HEK293 (cell line): ENCODE data around the gene HOXD9.

ENCODE experiments used
- CTCF ChIA-PET: fragments of 350-600 bp; formaldehyde crosslinking; extraction: SDS; loops from one replicate; lab custom pipeline; 2021; ENCODE audit warnings: antibody characterized with exemption; lab: Yijun Ruan, JAX
- POLR2A ChIA-PET: fragments of 300-600 bp; formaldehyde crosslinking; extraction: SDS; loops from one replicate; lab custom pipeline; 2020; ENCODE audit warnings: antibody characterized with exemption, inconsistent platforms; lab: Yijun Ruan, JAX
- H3K27ac ChIP-seq: fragments of 200-500 bp; sonication (Bioruptor generic); 2 replicates; pipeline ENCODE4 v1.5.1; 2014; ENCODE audit warnings: low read depth, low read length, control low read depth, inconsistent platforms; ENCODE audit errors: extremely low read depth
- H3K36me3 ChIP-seq, 2 experiments: fragments of 200-500 bp in 1 of 2; sonication (Bioruptor generic) in 1 of 2; 1 replicate in 1 of 2; 2 replicates in 1 of 2; pipeline ENCODE4 v1.5.1; 2014 to 2017; ENCODE audit warnings: inconsistent platforms in 2 of 2, low read length in 2 of 2; ENCODE audit not compliant: control insufficient read depth in 2 of 2, insufficient read depth in 1 of 2
- H3K4me1 ChIP-seq: fragments of 200-500 bp; sonication (Bioruptor generic); 2 replicates; pipeline ENCODE4 v1.5.1; 2014; ENCODE audit warnings: mild to moderate bottlenecking, low read length, inconsistent platforms; ENCODE audit not compliant: control insufficient read depth, insufficient read depth
- H3K4me3 ChIP-seq: 2 replicates; pipeline ENCODE4 v1.5.1; 2011; ENCODE audit warnings: low read depth, mild to moderate bottlenecking, control low read depth, low read length, moderate library complexity
- H3K9me3 ChIP-seq: fragments of 200-500 bp; sonication (Bioruptor generic); 2 replicates; pipeline ENCODE4 v1.5.1; 2014; ENCODE audit warnings: low read depth, low read length, inconsistent platforms; ENCODE audit not compliant: control insufficient read depth, insufficient read depth
- HOXA7 ChIP-seq: sonication (generic); formaldehyde crosslinking; IDR thresholded peaks from 2 replicates; pipeline ENCODE4 v1.8.1; 2022; ENCODE audit warnings: missing genetic modification reagents, borderline replicate concordance
- MEIS1 ChIP-seq: sonication (generic); formaldehyde crosslinking; IDR thresholded peaks from 2 replicates; pipeline ENCODE4 v1.8.1; 2022; ENCODE audit warnings: missing genetic modification reagents, mild to moderate bottlenecking, borderline replicate concordance
- OSR2 ChIP-seq: fragments of 450-650 bp; formaldehyde crosslinking; IDR thresholded peaks from 2 replicates; pipeline ENCODE4 v1.5.1; 2016; ENCODE audit warnings: missing biosample characterization, missing genetic modification characterization
- OVOL3 ChIP-seq: fragments of 450-650 bp; formaldehyde crosslinking; IDR thresholded peaks from 2 replicates; pipeline ENCODE4 v1.5.1; 2016; ENCODE audit warnings: missing biosample characterization, missing genetic modification characterization
- REPIN1 ChIP-seq: fragments of 450-650 bp; formaldehyde crosslinking; IDR thresholded peaks from 2 replicates; pipeline ENCODE4 v1.5.1; 2017; ENCODE audit warnings: missing biosample characterization, missing genetic modification characterization, low read depth
- SALL2 ChIP-seq: fragments of 450-650 bp; formaldehyde crosslinking; IDR thresholded peaks from 2 replicates; pipeline ENCODE4 v1.5.0; 2017; ENCODE audit warnings: missing biosample characterization, mild to moderate bottlenecking, missing genetic modification characterization, borderline replicate concordance
- SP2 ChIP-seq: fragments of 450-650 bp; formaldehyde crosslinking; IDR thresholded peaks from 2 replicates; pipeline ENCODE4 v1.5.1; 2016; ENCODE audit warnings: missing biosample characterization, missing genetic modification characterization
- TCF7L2 ChIP-seq: IDR thresholded peaks from 2 replicates; pipeline ENCODE4 v1.6.1; 2011; ENCODE audit warnings: low read depth, mild to moderate bottlenecking, inconsistent platforms, low read length, moderate library complexity, borderline replicate concordance
- WT1 ChIP-seq: fragments of 450-650 bp; formaldehyde crosslinking; IDR thresholded peaks from 2 replicates; pipeline ENCODE4 v1.5.1; 2016; ENCODE audit warnings: missing biosample characterization, missing genetic modification characterization
- ZNF2 ChIP-seq: fragments of 450-650 bp; formaldehyde crosslinking; IDR thresholded peaks from 2 replicates; pipeline ENCODE4 v1.5.1; 2016; ENCODE audit warnings: missing biosample characterization, missing genetic modification characterization
- ZNF221 ChIP-seq: fragments of 450-650 bp; formaldehyde crosslinking; IDR thresholded peaks from 2 replicates; pipeline ENCODE4 v1.5.1; 2017; ENCODE audit warnings: missing biosample characterization, missing genetic modification characterization, borderline replicate concordance
- ZNF341 ChIP-seq: fragments of 450-650 bp; formaldehyde crosslinking; IDR thresholded peaks from 2 replicates; pipeline ENCODE4; 2016; ENCODE audit warnings: low read depth, missing biosample characterization, missing genetic modification characterization
- ZNF354C ChIP-seq: fragments of 450-650 bp; formaldehyde crosslinking; IDR thresholded peaks from 2 replicates; pipeline ENCODE4 v1.5.1; 2016; ENCODE audit warnings: missing biosample characterization, missing genetic modification characterization, low read depth, borderline replicate concordance
- ZNF510 ChIP-seq: fragments of 450-650 bp; formaldehyde crosslinking; IDR thresholded peaks from 2 replicates; pipeline ENCODE4 v1.5.1; 2018; ENCODE audit warnings: mild to moderate bottlenecking, missing genetic modification characterization, missing biosample characterization; ENCODE audit not compliant: insufficient replicate concordance
- ZNF521 ChIP-seq: fragments of 450-650 bp; formaldehyde crosslinking; IDR thresholded peaks from 2 replicates; pipeline ENCODE4 v1.5.1; 2017; ENCODE audit warnings: missing biosample characterization, mild to moderate bottlenecking, missing genetic modification characterization
- ZNF549 ChIP-seq: fragments of 450-650 bp; IDR thresholded peaks from 2 replicates; pipeline ENCODE4 v1.5.1; 2018; ENCODE audit warnings: missing biosample characterization, missing genetic modification characterization, mild to moderate bottlenecking, inconsistent platforms, moderate library complexity
- ZNF785 ChIP-seq: fragments of 450-650 bp; formaldehyde crosslinking; IDR thresholded peaks from 2 replicates; pipeline ENCODE4 v1.5.1; 2016; ENCODE audit warnings: missing biosample characterization, missing genetic modification characterization
- TF ChIP-seq, protein P1 (sequence below): fragments of 450-650 bp; IDR thresholded peaks from 2 replicates; pipeline ENCODE4 v1.5.1; 2018; ENCODE audit warnings: missing biosample characterization, missing genetic modification characterization
- TF ChIP-seq, protein P2 (sequence below): fragments of 450-650 bp; formaldehyde crosslinking; IDR thresholded peaks from 2 replicates; pipeline ENCODE4 v1.5.1; 2017; ENCODE audit warnings: missing biosample characterization, missing genetic modification characterization
- TF ChIP-seq, protein P3 (sequence below): fragments of 450-650 bp; formaldehyde crosslinking; IDR thresholded peaks from 2 replicates; pipeline ENCODE4 v1.5.1; 2016; ENCODE audit warnings: missing biosample characterization, missing genetic modification characterization
- TF ChIP-seq, protein P4 (sequence below): fragments of 450-650 bp; formaldehyde crosslinking; IDR thresholded peaks from 2 replicates; pipeline ENCODE4 v1.5.1; 2016; ENCODE audit warnings: missing biosample characterization, missing genetic modification characterization, borderline replicate concordance

HOXD9 gene

GRCh38 chr2:176146101-176146500, 23.6 kb downstream of the HOXD9 start (continued):
- no peak for TF ChIP-seq ZNF785 (tag by site-specific recombination)
- peak; percentile 46 for TF ChIP-seq ZNF341 (tag by site-specific recombination)
- TF ChIP-seq, all 188 proteins: peak for 21

DNA sequence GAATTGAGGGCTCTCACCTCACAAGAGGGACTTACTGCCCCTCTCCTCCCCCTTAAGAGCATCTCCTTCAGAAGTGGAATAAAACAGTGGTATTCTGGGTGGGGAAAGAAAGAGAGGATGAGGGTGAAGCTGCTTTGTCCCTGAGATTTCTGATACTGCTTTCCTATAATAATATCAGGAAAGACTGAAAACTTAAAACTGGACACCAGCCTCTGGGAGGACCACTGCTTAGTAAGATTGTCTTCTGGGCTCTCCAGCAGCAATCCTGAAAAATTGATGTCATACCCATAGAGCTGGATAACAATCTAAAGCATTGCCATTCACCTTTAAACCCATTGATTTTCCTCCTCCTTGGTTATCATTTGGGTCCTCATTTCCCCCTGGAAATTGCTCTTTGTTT, 24.1 kb downstream of the HOXD9 start:
- ChIA-PET CTCF (no interaction called here), POLR2A (no interaction called here)
- TF ChIP-seq OSR2 (tag by site-specific recombination), result no peak
- no peak for TF ChIP-seq OVOL3 (tag by site-specific recombination)
- no peak for TF ChIP-seq TCF7L2
- TF ChIP-seq REPIN1 (tag by site-specific recombination), result no peak
- TF ChIP-seq, protein P1, sequence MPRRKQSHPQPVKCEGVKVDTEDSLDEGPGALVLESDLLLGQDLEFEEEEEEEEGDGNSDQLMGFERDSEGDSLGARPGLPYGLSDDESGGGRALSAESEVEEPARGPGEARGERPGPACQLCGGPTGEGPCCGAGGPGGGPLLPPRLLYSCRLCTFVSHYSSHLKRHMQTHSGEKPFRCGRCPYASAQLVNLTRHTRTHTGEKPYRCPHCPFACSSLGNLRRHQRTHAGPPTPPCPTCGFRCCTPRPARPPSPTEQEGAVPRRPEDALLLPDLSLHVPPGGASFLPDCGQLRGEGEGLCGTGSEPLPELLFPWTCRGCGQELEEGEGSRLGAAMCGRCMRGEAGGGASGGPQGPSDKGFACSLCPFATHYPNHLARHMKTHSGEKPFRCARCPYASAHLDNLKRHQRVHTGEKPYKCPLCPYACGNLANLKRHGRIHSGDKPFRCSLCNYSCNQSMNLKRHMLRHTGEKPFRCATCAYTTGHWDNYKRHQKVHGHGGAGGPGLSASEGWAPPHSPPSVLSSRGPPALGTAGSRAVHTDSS (tag by site-specific recombination), result no peak
- TF ChIP-seq WT1 (tag by site-specific recombination), result no peak
- TF ChIP-seq, protein P2, sequence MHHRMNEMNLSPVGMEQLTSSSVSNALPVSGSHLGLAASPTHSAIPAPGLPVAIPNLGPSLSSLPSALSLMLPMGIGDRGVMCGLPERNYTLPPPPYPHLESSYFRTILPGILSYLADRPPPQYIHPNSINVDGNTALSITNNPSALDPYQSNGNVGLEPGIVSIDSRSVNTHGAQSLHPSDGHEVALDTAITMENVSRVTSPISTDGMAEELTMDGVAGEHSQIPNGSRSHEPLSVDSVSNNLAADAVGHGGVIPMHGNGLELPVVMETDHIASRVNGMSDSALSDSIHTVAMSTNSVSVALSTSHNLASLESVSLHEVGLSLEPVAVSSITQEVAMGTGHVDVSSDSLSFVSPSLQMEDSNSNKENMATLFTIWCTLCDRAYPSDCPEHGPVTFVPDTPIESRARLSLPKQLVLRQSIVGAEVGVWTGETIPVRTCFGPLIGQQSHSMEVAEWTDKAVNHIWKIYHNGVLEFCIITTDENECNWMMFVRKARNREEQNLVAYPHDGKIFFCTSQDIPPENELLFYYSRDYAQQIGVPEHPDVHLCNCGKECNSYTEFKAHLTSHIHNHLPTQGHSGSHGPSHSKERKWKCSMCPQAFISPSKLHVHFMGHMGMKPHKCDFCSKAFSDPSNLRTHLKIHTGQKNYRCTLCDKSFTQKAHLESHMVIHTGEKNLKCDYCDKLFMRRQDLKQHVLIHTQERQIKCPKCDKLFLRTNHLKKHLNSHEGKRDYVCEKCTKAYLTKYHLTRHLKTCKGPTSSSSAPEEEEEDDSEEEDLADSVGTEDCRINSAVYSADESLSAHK, result no peak
- TF ChIP-seq, protein P3, sequence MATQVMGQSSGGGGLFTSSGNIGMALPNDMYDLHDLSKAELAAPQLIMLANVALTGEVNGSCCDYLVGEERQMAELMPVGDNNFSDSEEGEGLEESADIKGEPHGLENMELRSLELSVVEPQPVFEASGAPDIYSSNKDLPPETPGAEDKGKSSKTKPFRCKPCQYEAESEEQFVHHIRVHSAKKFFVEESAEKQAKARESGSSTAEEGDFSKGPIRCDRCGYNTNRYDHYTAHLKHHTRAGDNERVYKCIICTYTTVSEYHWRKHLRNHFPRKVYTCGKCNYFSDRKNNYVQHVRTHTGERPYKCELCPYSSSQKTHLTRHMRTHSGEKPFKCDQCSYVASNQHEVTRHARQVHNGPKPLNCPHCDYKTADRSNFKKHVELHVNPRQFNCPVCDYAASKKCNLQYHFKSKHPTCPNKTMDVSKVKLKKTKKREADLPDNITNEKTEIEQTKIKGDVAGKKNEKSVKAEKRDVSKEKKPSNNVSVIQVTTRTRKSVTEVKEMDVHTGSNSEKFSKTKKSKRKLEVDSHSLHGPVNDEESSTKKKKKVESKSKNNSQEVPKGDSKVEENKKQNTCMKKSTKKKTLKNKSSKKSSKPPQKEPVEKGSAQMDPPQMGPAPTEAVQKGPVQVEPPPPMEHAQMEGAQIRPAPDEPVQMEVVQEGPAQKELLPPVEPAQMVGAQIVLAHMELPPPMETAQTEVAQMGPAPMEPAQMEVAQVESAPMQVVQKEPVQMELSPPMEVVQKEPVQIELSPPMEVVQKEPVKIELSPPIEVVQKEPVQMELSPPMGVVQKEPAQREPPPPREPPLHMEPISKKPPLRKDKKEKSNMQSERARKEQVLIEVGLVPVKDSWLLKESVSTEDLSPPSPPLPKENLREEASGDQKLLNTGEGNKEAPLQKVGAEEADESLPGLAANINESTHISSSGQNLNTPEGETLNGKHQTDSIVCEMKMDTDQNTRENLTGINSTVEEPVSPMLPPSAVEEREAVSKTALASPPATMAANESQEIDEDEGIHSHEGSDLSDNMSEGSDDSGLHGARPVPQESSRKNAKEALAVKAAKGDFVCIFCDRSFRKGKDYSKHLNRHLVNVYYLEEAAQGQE (tag by site-specific recombination), result no peak
- TF ChIP-seq MEIS1 (CRISPR knock-in tag), result no peak
- TF ChIP-seq ZNF354C, result no peak
- TF ChIP-seq ZNF2 (tag by site-specific recombination), result no peak
- TF ChIP-seq HOXA7 (CRISPR knock-in tag), result no peak
- TF ChIP-seq SALL2, result no peak
- TF ChIP-seq ZNF221 (tag by site-specific recombination), result no peak
- TF ChIP-seq SP2 (tag by site-specific recombination), result no peak
- TF ChIP-seq ZNF521 (tag by site-specific recombination), result no peak
- no peak for TF ChIP-seq ZNF510
- TF ChIP-seq, protein P4, sequence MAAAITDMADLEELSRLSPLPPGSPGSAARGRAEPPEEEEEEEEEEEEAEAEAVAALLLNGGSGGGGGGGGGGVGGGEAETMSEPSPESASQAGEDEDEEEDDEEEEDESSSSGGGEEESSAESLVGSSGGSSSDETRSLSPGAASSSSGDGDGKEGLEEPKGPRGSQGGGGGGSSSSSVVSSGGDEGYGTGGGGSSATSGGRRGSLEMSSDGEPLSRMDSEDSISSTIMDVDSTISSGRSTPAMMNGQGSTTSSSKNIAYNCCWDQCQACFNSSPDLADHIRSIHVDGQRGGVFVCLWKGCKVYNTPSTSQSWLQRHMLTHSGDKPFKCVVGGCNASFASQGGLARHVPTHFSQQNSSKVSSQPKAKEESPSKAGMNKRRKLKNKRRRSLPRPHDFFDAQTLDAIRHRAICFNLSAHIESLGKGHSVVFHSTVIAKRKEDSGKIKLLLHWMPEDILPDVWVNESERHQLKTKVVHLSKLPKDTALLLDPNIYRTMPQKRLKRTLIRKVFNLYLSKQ (tag by site-specific recombination), result no peak
- no peak for TF ChIP-seq ZNF549 (tag by site-specific recombination)

More for the DNA sequence above, 24.1 kb downstream of the HOXD9 start:
- H3K4me3 ChIP-seq, result no peak overlapping the region
- H3K9me3 ChIP-seq, result no peaks in the 10 kb centered on the region
- H3K36me3 ChIP-seq, result peaks cover 0 to 18% of the 10 kb centered on the region in 2 experiments; a peak in 1 of 3 replicates
- H3K4me1 ChIP-seq, result peaks cover 15% of the 10 kb centered on the region
- H3K27ac ChIP-seq, result peak overlapping the region; percentile 29; the same call in 1 of the 2 replicates
